CD4-positive, alpha-beta T cell treated with Interleukin-17A for 1 hour (primary cell): ENCODE measurements around the gene SULT6B1.
A peak's percentile ranks its signal among the peaks of the same experiment; 100 is the strongest.
"Not testable (repeated sequence)": the region's sequence is repeated elsewhere in the genome, so short reads cannot be mapped to it uniquely, and the experiment has no call there.

Experiments used
- DNase-seq: peaks from one replicate; pipeline ENCODE4 v3.0.0-alpha.2; 2020

SULT6B1 gene, protein sequence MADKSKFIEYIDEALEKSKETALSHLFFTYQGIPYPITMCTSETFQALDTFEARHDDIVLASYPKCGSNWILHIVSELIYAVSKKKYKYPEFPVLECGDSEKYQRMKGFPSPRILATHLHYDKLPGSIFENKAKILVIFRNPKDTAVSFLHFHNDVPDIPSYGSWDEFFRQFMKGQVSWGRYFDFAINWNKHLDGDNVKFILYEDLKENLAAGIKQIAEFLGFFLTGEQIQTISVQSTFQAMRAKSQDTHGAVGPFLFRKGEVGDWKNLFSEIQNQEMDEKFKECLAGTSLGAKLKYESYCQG

DNA sequence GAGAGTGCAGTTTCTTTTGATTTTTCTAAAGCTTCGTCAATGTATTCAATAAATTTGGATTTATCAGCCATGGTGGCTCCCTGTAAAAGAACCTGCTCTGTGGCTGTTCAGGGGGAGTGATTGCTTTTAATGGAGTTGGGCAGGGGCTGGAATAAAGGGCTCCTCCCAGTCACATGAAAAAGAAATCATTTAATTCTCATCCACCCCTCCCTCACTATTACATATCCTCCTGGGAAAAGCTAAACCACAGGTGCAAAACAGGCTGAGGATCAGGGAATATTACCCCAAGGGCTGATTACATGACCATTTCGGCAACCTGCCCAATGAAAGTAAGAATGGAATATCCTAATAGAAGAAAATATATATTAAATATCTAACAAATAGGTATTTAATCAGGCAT is at the start of gene SULT6B1:
Gene SULT6B1 (minus strand): TSS at position 101 of the 400 bp plus-strand sequence. CDS start 30 bp downstream, at position 71.
- DNase-seq, result no peak

DNA sequence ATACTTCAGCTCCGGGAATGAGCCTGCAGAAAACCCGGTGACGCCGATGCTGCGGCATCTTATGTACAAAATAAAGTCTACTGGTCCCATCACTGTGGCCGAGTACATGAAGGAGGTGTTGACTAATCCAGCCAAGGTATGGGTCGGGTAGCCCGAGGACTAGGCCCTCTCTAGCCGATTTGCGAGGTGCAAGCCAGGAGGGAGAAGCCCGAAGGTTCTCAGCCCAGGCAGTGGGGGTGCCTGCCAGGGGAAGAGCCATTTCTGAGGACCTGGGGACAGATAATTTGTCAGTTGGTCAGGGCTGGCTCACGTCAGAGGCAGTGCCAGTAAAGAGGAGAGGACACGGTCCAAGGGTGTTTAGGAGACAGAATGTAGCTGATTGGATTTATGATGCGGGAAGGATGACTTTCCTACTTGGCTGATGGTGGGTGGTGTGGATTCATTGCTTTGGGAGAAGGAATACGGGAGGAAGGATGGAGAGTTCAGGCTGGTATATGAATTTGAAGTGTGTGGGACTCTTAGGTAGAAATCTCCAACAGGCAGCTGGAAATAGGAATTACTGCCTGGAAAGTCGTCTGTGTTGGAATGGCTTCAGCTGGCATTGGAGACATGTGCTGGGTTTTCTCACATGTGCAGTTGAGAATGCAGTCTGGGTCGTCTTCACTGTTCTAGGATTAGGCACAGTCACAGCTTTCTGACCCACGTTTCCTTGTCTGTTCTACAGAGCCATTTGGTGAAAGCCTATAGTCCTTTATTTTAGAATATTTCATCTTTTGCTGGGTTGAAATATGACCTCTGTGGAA is 43.9 kb upstream of the SULT6B1 start:
- DNase-seq, result no peak

DNA sequence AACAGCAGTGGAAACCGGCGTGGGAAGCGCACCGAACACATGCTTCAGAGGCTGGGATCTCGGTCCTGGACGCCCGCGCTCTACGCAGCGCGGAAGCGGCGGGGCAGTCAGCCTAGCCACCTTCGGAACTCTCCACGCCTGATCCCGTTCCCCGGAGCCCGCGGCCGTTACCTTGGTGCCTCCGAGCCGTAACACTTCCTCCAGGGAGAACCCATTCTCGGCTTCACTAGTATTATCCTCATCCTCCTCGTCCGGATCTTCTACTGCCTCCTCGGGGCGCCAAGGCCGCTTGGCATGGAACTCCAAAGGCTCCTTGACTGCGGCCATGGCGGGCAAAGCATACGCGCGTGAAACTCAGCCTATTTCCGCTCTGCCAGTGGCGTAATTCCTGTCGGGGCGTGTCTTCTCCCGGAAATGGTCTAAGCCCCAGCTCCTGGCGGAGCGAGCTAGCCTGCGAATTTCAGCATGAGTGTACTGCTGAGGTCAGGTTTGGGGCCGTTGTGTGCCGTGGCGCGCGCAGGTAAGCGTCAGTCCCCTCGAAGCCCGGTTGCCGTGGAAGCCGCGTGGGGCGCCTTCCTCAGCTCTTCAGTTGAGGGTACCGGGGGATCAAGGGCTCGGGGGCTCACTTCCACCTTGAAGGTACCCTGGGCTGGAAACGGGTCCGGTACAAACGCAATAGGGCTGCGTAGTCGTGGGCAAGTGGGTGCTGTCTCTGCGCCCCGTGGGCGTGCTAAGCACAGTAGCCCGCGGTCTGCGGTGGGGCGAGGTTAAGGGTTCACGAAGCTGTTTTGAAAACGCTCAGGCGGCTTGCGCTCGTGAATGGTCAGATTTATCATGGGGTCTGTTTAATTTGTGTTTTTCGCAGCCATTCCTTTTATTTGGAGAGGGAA is 43.0 kb upstream of the SULT6B1 start, which contains the start of the genes CEBPZ and NDUFAF7:
Gene CEBPZ (minus strand): TSS at position 356 of the 890 bp plus-strand sequence. CDS start 29 bp downstream, at position 327.
Gene NDUFAF7 (plus strand): TSS at position 418 of the 890 bp plus-strand sequence. CDS start 48 bp downstream, at position 466.
- peak; percentile 89 for DNase-seq

DNA sequence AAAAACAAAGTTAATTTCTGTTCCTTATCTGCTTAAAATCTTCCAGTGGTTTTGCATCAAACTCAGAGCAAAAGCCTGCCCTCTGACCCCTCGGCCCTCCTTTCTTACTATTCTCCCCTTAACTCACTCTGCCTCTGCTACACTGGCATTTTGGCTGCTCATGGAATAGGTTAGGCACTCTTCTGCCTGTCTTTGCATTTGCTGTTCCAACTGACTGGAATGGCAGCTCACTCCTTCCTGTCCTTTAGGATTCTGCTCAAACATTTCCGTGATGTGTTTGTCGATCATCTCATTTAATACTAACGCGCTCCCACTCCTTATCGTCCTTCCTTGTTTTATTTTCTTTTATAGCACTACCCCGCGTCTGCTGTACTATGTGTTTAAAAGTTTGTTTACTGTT is 42.1 kb upstream of the SULT6B1 start:
- DNase-seq, result peak; percentile 8

DNA sequence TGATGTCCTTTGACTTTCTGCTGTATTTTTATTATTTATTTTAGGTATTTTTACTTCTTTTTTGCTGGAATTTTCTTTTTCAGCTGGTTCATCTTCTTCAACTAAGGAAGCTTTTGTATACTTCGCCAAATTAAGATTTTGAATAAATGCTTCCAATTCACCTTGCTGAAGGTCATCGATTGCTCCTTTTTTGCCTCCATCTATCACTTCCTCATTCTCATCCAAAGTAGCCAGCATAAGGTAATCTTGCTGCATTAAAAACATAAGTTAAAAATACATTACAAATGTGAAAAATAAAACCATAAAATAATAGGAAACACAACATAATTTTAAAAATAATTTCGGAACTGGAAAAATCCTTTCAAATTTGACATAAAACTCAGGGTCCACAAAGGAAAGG is 40.3 kb upstream of the SULT6B1 start:
- DNase-seq, result no peak

DNA sequence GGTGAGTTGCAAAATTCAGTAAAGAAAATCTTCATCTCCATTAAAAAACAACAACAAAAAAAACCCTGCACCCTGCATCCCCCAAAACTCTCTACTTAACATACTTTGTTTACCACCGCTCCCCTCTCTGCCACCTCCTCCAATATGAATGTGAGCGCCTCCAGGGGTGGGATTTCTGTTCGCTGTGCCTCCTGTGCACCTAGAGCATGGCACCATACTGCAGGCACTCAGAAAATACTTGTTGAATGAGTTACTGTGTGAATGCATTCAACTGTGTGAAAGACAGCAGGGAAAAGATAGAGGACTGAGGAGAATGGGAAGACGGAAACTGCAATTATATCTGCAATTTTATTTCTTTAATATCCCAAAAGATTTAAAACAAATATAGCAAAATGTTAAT is 38.4 kb upstream of the SULT6B1 start:
- no peak for DNase-seq

DNA sequence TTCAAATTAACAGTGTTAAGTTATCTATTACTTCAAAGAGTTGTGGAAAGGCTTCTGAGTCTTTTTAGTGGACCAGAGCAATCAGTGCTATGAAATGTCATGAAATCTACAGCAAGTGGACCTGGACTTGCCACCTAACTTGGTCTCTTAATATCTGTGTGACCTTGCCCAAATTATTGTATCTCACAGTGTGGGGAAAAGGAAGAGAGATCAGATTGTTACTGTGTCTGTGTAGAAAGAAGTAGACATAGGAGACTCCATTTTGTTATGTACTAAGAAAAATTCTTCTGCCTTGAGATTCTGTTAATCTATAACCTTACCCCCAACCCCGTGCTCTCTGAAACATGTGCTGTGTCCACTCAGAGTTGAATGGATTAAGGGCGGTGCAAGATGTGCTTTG is 36.7 kb upstream of the SULT6B1 start:
- DNase-seq, result not testable (repeated sequence)

DNA sequence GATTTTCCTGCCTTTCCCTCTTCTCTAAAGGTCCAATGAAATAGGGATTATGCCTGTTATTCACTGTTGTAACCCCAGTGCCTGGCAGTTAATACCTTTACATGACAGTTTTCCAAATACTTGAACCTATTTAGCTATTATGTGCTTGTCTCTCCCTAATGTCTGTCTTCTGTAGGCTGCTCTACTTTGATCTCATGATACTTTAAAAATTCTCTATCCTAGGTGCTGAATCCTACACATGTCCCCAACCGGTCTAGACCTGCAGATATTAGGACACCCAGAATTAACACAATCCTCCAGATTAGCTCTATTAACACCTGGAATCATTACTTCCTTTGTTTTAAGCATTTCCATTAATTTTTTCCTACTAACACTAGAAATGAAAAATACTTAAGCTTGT is 35.6 kb upstream of the SULT6B1 start:
- no peak for DNase-seq

DNA sequence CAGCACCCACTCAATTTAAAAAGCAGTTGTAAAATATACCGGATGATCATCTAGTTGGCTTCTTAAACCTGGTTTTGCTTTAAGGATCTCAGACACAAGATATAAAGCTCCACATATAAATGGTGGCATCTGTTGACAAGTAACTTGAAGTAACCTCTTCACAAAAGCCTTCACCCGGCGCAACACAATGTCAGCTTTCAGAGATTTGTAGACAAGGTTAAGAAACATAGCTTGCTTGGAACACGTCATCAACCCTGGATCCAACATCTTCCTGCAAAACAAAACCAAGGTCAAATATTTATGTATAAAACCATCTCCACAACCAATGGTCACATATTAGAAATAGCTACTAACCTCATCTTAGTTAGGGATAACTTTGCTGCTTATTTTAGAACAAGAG is 34.7 kb upstream of the SULT6B1 start:
- DNase-seq, result no peak

DNA sequence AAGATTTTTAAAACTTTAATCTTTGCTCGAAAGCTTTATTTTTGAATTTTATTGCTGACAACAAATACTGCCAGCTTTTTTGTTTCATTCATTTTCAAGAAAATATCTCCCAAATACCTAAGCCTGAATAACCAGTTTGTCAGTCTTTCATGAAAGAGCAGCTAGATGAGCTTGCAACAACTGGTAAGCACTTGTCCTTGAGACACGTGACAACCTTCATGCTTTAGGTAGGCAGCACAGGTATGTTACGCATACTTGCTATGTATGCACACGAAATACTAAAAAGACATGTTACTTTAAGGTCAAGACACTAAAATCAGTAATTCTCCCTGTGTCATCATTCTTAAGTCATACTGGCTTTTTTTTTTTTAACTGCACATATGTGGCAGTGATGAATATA is 30.6 kb upstream of the SULT6B1 start:
- DNase-seq, result no peak

DNA sequence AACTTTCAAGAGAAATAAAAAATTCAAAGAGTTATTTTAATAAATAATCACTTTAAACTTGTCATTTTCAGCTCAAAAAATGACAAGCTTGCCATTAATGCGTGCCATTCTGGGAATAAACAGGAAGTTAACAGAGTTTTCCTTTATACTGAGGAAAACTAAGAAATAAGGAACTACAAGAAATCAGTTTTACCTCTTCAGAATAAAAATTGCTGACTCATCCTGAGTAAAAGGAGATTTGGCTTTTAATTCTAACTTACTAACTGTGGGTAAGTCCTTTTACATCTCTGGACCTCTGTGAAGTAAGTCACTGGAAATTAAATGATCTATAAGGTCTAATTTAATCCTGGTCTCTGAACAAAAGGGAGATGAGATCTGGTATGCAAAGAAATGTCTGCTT is 26.8 kb upstream of the SULT6B1 start:
- DNase-seq, result no peak

DNA sequence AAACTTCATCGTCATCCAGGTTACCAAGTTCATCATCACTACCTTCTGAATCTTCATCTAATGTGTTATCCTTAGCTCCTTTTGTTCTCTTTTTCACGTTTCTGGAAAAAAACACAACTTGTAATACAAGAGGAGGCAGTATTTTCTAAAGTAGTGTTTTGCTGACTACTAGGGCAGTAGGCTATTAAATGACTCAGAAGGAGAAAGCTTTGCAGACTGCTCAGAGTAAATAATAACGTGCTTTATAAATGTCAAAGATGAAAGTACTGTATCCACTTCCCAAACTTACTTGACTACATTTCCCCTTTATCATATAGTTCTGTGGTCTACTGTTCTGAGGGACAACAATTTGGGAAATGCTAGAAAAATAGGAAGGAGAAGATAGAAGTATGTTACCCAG is 23.5 kb upstream of the SULT6B1 start:
- DNase-seq, result no peak

DNA sequence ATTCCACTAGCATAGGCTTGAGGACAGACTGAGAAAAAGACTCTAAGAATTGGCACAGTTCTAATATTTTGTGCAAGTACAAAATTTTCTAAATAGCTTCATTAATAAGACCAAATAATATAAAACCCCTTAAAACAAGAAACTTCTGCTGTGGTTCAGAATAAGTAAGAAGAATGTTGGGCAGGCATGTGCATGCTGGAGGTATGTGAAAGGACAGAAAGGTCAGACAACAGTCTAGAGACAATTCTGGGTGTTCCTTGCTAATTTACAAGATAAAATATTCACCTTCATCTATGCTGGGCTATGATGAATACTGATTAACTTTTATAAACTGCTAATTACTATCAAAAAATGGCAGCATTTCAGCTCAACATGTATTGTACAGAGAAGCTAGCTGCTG is 22.7 kb upstream of the SULT6B1 start:
- no peak for DNase-seq

DNA sequence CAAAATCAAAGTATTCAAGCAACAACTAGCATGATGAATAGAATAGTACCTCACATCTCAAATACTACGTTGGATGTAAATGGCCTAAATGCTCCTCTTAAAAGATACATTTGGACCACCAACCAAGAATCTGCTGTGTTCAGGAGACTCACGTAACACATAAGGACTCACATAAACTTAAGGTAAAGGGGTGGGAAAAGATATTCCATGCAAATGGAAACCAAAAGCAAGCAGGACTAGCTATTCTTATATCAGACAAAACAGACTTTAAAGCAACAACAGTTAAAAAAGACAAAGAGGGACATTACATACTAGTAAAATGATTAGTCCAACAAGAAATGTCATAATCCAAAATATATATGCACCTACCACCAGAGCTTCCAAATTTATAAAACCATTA is 18.3 kb upstream of the SULT6B1 start:
- not testable (repeated sequence) for DNase-seq

DNA sequence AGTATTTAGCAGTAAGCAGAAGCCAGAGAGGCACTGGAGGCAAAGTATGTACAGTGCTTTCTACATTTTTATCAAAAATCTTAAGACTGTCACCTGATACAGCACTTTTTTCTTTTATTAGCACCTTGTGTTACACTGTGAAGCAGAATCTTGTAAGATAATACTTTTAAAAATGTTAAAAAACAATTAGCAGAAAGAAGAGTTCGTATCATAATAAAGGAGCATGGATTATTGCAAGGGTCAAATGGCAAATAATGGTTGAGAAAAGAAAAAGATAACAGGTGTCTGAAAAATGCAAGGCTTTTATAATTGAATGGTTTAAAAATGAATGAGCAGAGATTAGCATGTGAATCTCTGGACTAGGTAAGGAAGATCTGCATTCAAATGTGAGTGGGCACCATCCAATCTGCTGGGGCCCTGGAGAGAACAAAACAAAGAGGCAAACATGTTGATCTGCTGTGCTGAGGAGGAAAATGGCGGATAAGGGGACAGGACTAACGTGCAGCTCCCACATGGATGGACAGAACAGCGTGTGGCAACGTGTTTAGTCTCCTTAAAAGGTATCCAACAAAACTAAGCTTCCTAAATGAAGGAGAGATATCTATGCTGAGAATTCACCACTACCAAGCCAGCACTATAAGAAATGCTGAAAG is 17.3 kb upstream of the SULT6B1 start:
- DNase-seq, result no peak

DNA sequence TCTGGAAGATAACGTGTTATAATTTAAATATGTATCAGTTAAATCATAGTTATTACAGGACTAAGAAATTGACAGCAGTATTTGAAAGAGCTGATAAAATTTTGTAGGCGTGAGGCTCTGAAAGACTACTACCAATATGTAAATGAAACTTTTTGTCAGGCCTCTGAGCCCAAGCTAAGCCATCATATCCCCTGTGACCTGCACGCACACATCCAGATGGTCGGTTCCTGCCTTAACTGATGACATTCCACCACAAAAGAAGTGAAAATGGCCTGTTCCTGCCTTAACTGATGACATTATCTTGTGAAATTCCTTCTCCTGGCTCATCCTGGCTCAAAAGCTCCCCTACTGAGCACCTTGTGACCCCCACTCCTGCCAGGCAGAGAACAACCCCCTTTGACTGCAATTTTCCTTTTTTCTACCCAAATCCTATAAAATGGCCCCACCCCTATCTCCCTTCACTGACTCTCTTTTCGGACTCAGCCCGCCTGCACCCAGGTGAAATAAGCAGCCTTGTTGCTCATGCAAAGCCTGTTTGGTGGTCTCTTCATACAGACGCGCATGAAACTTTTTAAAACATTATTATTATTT is 16.7 kb upstream of the SULT6B1 start:
- DNase-seq, result not testable (repeated sequence)

DNA sequence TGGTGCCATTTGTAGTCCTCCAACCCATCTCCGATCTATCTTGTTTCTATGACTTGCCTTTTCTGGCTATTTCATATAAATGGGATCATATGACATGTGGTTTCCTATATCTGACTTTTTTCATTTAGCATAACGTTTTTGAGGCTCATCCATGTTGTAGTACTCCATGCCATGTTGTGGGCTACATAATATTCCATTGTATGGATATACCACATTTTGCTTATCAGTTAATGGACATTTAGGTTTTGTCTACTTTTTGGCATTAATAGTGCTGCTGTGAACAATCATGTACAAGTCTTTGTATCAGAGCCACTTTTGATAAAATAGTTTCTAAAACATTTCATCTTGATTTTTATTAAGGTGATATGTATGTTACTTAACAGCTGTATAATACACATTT is 15.2 kb upstream of the SULT6B1 start:
- no peak for DNase-seq

DNA sequence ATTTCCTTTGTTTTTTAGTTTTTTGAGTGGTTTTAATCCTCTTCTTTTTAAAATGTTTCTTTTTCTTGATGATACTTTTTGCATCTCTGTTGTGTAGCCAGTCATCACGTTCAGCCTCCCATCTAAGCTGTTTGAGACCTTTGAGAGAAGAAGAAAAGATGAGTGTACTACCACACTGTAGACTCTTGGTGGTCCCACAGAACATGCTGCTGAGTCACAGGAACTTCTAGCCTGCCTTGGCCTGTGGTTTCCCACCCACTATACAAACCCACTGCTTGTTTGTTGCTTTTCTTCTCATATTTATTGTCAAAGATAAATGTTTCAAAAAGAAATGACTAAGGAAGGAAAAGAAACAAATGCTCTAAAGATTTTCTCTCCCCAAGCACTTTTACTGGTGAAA is 13.3 kb upstream of the SULT6B1 start:
- DNase-seq, result peak; percentile 30

DNA sequence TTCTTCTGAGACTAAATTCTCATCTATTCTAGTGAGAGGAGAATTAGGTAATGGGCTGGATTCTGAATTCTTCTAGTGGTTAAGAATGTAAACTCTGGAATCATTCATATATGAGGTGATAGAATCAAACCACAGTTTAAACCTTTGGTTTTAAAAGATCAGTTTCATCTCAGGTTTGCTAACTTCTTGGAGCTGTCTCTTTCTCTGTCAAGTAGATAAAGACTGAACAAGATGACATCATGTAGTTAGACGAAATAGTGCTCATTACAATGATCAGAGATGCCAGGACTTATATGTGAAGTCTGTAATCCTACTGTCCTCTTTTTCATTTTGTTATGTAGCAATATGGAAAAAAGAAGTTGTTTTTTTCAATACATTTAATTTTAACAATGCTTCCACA is 12.7 kb upstream of the SULT6B1 start:
- DNase-seq, result no peak

DNA sequence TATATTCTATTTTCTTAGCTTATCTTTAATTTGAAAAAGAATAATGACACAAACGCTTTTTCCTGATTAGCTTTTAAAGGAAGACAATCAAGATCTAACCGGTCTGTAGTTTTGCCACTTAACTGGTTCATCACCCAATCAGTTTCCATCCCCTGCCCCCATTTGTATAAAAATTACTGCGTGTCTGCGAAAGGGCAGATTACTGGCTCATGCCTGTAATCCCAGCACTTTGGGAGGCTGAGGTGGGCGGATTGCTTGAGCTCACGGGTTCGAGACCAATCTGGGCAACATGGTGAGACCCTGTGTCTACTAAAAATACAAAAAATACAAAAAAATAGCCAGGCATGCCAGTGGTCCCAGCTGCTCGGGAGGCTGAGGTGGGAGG is 10.2 kb upstream of the SULT6B1 start:
- DNase-seq, result no peak

DNA sequence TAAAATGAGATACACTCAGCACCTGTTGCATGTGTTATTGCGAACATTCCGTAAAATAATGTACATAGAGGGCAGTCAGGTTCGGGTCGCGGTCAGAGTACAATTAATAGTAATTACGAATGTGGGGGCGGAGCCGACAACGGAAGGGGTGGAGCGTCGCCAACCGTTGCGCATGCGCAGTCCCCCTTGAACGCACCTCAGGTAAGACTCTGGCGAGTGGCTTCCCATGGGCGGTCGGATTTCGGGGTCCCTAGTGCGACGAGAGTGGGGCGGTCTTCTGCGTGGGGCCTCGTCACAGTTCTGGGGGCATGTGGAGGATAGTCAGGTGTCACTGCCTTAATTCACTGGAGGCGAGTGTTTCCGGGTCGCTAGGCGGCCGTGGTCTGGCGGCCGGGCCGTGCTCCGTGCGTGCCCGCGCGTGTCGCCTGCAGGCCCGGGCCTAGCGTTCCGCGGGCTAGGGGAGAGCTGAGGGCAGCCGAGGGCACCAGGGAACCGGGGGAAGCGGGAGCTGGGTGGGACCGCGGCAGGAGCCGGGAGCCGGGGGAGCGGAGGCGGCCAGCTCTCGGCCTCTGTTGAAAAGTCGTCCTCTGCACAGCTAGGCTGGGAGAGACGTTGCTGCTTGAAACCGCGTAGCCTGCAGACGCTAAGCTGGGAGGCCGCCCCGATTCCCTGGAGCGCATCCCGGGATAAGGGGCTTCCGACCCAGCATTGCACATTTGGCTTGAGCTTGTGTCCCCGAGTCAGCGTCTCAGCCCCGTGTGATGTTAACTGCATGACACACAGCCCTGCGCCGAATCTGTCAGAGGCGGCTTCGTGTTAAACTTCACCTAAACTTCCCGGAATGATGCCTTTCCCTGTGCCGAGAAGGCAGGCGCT is 8.1 kb upstream of the SULT6B1 start, which contains the start of gene CEBPZOS:
Gene CEBPZOS (plus strand): TSS at position 177 of the 876 bp plus-strand sequence. CDS start 3,209 bp downstream, outside the sequence.
- peak; percentile 94 for DNase-seq
